Endodermal cell (in vitro differentiated cells): ENCODE data around the gene PTPRR. TPM values are rescaled to one million over a fixed set of nuclear protein-coding genes. Genes with fewer than 3 reads are reported as not detected.

ENCODE experiments used
- DNase-seq: peaks from one replicate; pipeline ENCODE4 v3.0.0-alpha.2; 2017
- H3K27ac ChIP-seq: 2 replicates; pipeline ENCODE4 v1.5.1; 2013; ENCODE audit warnings: mild to moderate bottlenecking, low read depth, low read length, moderate library complexity
- H3K27me3 ChIP-seq: 2 replicates; pipeline ENCODE4 v1.6.1; 2013; ENCODE audit warnings: mild to moderate bottlenecking, low read length, moderate library complexity; ENCODE audit not compliant: insufficient read depth, control insufficient read depth, poor library complexity, severe bottlenecking
- H3K36me3 ChIP-seq: 2 replicates; pipeline ENCODE4 v1.7.0; 2013; ENCODE audit warnings: mild to moderate bottlenecking, low read length, moderate library complexity; ENCODE audit not compliant: control insufficient read depth, insufficient read depth
- H3K4me1 ChIP-seq: one replicate; pipeline ENCODE4 v1.7.0; 2013; ENCODE audit warnings: low read length; ENCODE audit not compliant: control insufficient read depth, insufficient read depth
- H3K4me3 ChIP-seq: 2 replicates; pipeline ENCODE4 v1.5.1; 2013; ENCODE audit warnings: mild to moderate bottlenecking, low read length, moderate library complexity
- H3K9ac ChIP-seq: 2 replicates; pipeline ENCODE4 v1.6.1; 2013; ENCODE audit warnings: mild to moderate bottlenecking, low read length, moderate library complexity; ENCODE audit not compliant: poor library complexity, severe bottlenecking; ENCODE audit errors: extremely low read depth
- H3K9me3 ChIP-seq: 2 replicates; pipeline ENCODE4 v1.6.1; 2013; ENCODE audit warnings: mild to moderate bottlenecking, low read length, moderate library complexity; ENCODE audit not compliant: control insufficient read depth
- H3K27ac Mint-ChIP-seq: 2 replicates; pipeline ENCODE4 v1.8.0; 2020; ENCODE audit warnings: mixed read lengths
- H3K27me3 Mint-ChIP-seq: 2 replicates; pipeline ENCODE4 v1.8.0; 2021; ENCODE audit warnings: mild to moderate bottlenecking, mixed read lengths; ENCODE audit not compliant: insufficient read depth
- H3K36me3 Mint-ChIP-seq: 2 replicates; pipeline ENCODE4 v1.8.0; 2020; ENCODE audit warnings: low read depth, mixed read lengths
- H3K4me1 Mint-ChIP-seq: 2 replicates; pipeline ENCODE4 v1.8.0; 2020; ENCODE audit warnings: mixed read lengths
- H3K4me3 Mint-ChIP-seq: 2 replicates; pipeline ENCODE4 v1.8.0; 2020; ENCODE audit warnings: mild to moderate bottlenecking, moderate library complexity, mixed read lengths
- H3K9me3 Mint-ChIP-seq: 2 replicates; pipeline ENCODE4 v1.8.0; 2020; ENCODE audit warnings: mild to moderate bottlenecking, mixed read lengths
- WGBS, 2 experiments: methylation state at CpG; one replicate each; pipeline versions ENCODE4 v1.1.5 to v1.1.7; 2013; ENCODE audit warnings: missing lambda C conversion rate in 2 of 2, mixed read lengths in 1 of 2; ENCODE audit not compliant: insufficient coverage in 1 of 2, insufficient read length in 1 of 2; 5-methylcytosine and 5-hydroxymethylcytosine counted together
- total RNA-seq, 2 donors: library from RNA; stranded (reverse); fragmentation: NEBNext Ultra II Directional in 1 of 2; extraction: Animal tissue kit (Norgen Biotek cat#: 25700) in 1 of 2; gene quantifications; 2 replicates in 1 of 2; 3 replicates in 1 of 2; pipeline ENCODE4 v1.2.1, GENCODE V29; 2021
- TF ChIP-seq, protein P1 (sequence below): fragments of 200-600 bp; sonication (generic); conservative IDR thresholded peaks from 2 replicates; pipeline ENCODE4 v1.5.0; 2021; ENCODE audit warnings: antibody characterized with exemption, mild to moderate bottlenecking

Gene PTPRR
- total RNA-seq, 2 donors from 2014 or later = 0.27 to 0.40 TPM

DNA sequence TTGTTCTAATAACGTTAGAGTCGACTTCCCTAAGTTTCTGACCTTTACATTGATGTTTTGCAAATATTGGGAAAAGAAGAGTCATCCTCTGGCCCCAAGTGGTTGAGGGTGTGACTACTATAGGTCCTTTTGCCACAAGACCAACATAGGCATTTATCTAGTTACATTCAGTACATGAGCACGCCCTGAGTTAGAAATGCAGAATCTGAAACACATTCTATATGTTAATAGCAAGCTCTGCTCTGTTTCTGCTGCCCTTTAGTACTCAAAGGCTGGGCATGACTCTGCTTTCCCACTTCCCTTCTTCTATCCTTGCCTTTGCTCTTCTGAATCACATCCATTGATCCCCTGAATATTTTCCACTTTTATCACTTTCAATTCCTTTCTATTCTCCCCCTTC, 168.2 kb downstream of the PTPRR start:
- H3K27ac ChIP-seq = no peak overlapping the region
- Mint-ChIP-seq H3K9me3 (no peaks in the 10 kb centered on the region), H3K4me3 (no peak overlapping the region), H3K36me3 (no peaks in the 10 kb centered on the region), H3K27ac (no peak overlapping the region), H3K27me3 (no peaks in the 10 kb centered on the region), H3K4me1 (peaks cover 2% of the 10 kb centered on the region)
- H3K9ac ChIP-seq = no peak overlapping the region
- H3K9me3 ChIP-seq = no peaks in the 10 kb centered on the region
- DNase-seq = no peak
- WGBS, 2 experiments = 77 to 100% methylated on average over 1 to 3 of the region's 3 CpGs
- H3K36me3 ChIP-seq = no peaks in the 10 kb centered on the region
- H3K27me3 ChIP-seq = no peaks in the 10 kb centered on the region
- no peak overlapping the region for H3K4me3 ChIP-seq
- TF ChIP-seq, protein P1, sequence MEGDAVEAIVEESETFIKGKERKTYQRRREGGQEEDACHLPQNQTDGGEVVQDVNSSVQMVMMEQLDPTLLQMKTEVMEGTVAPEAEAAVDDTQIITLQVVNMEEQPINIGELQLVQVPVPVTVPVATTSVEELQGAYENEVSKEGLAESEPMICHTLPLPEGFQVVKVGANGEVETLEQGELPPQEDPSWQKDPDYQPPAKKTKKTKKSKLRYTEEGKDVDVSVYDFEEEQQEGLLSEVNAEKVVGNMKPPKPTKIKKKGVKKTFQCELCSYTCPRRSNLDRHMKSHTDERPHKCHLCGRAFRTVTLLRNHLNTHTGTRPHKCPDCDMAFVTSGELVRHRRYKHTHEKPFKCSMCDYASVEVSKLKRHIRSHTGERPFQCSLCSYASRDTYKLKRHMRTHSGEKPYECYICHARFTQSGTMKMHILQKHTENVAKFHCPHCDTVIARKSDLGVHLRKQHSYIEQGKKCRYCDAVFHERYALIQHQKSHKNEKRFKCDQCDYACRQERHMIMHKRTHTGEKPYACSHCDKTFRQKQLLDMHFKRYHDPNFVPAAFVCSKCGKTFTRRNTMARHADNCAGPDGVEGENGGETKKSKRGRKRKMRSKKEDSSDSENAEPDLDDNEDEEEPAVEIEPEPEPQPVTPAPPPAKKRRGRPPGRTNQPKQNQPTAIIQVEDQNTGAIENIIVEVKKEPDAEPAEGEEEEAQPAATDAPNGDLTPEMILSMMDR = no peak
- no peaks in the 10 kb centered on the region for H3K4me1 ChIP-seq

DNA sequence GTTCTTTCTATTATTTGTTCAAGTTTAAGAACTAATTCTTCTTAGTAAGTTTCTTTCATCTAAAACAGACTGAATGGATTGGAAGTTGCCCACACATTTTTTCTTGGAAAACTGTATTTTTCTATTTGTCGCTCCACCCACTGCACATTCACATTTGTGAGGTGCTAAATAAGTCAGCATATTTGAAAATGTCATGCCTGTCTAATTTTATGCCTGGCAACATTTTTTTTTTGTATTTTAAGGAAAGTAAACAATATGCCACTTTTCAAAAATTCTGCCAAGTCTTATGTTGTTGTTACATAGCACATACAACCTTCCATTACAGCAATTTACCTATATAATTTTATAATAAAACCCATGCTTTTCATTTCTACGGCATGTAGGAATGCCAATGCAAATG, 170.6 kb downstream of the PTPRR start:
- TF ChIP-seq, protein P1 = no peak
- H3K9me3 Mint-ChIP-seq = no peaks in the 10 kb centered on the region
- Histone ChIP-seq H3K9me3 (no peaks in the 10 kb centered on the region), H3K27ac (no peak overlapping the region), H3K27me3 (no peaks in the 10 kb centered on the region), H3K4me1 (no peaks in the 10 kb centered on the region), H3K36me3 (no peaks in the 10 kb centered on the region), H3K4me3 (no peak overlapping the region), H3K9ac (no peak overlapping the region)
- H3K27me3 Mint-ChIP-seq = no peaks in the 10 kb centered on the region
- H3K4me1 Mint-ChIP-seq = no peaks in the 10 kb centered on the region
- WGBS, 2 experiments = 96% methylated on average over 2 of the region's 2 CpGs; no CpG with 5 or more reads in 1 of the 2 experiments
- no peak overlapping the region for H3K27ac Mint-ChIP-seq
- no peak overlapping the region for H3K4me3 Mint-ChIP-seq
- no peaks in the 10 kb centered on the region for H3K36me3 Mint-ChIP-seq
- no peak for DNase-seq

DNA sequence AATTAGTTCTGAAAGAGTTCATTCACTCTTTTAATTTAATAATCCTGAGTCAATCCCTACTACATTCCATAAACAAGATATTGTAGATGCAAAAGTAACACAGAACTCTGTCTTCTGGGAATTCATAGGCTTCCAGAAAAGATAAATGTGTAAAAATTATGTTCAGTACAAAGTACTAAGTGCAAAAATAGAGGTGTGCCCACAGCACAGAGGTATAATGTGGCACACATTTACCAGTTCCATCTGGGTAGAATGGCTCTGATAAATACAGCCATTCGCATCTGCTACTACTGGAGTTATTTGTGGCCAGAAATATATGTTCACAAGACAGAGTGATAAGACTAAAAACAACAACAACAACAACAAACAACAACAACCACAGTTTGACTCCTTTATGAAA, 171.7 kb downstream of the PTPRR start:
- 92 to 100% methylated on average over 1 of the region's 1 CpG for WGBS, 2 experiments

More for the DNA sequence above, 171.7 kb downstream of the PTPRR start:
- Histone ChIP-seq H3K27ac (no peak overlapping the region), H3K27me3 (no peaks in the 10 kb centered on the region), H3K9ac (no peak overlapping the region), H3K4me1 (no peaks in the 10 kb centered on the region), H3K36me3 (no peaks in the 10 kb centered on the region), H3K4me3 (no peak overlapping the region), H3K9me3 (no peaks in the 10 kb centered on the region)
- no peak for DNase-seq
- TF ChIP-seq, protein P1 = no peak
- Mint-ChIP-seq H3K36me3 (no peaks in the 10 kb centered on the region), H3K9me3 (no peaks in the 10 kb centered on the region), H3K4me1 (no peaks in the 10 kb centered on the region), H3K27me3 (no peaks in the 10 kb centered on the region), H3K27ac (no peak overlapping the region), H3K4me3 (no peak overlapping the region)
